ENCODE results near the gene SMAD1. TPM values are rescaled to one million over a fixed set of nuclear protein-coding genes. Genes with fewer than 3 reads are reported as not detected.
A peak's percentile ranks its signal among the peaks of the same experiment; 100 is the strongest.

The SMAD1 gene
- polyA plus RNA-seq, 1 donor (not counting 4 experiments of a cell fraction or from before 2014, with no cell fraction given) = 33.5 TPM

DNA sequence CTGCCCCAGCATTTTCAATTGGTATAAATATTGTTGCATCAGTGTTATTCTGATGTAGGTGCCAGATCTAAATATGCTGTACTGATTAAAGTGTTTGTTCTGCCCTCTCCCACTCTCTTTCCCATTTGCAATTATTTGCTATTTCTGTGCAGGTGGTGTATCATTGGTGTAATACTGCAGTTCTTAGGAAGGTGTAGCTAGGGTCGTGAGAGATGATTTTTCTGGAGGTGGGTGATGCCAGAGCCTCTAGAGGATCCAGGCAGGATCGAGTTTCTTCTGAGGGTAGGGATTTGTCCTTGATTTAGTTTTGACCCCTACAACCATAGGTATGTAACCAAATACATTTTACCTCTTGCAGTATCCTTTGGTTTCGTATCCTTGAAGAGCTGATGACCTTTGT lies 1.9 kb downstream of the SMAD1 start:
- H3K27ac ChIP-seq (ENCODE audit: control insufficient read depth, insufficient read depth, low read length) = peak overlapping the region; percentile 74
- H4K20me1 ChIP-seq (ENCODE audit: control insufficient read depth, extremely low read depth, insufficient read depth, low read length) = no peaks in the 10 kb centered on the region
- TF ChIP-seq EZH2 (IDR thresholded peaks at IDR 0.05; ENCODE audit: low read length) = no peak
- TF ChIP-seq, protein P1, sequence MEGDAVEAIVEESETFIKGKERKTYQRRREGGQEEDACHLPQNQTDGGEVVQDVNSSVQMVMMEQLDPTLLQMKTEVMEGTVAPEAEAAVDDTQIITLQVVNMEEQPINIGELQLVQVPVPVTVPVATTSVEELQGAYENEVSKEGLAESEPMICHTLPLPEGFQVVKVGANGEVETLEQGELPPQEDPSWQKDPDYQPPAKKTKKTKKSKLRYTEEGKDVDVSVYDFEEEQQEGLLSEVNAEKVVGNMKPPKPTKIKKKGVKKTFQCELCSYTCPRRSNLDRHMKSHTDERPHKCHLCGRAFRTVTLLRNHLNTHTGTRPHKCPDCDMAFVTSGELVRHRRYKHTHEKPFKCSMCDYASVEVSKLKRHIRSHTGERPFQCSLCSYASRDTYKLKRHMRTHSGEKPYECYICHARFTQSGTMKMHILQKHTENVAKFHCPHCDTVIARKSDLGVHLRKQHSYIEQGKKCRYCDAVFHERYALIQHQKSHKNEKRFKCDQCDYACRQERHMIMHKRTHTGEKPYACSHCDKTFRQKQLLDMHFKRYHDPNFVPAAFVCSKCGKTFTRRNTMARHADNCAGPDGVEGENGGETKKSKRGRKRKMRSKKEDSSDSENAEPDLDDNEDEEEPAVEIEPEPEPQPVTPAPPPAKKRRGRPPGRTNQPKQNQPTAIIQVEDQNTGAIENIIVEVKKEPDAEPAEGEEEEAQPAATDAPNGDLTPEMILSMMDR (optimal IDR thresholded peaks at IDR 0.05 in 1 of 3, IDR thresholded peaks at IDR 0.05 in 1 of 3, conservative IDR thresholded peaks at IDR 0.05 in 1 of 3; ENCODE audit: extremely low read depth in 1 of 3, insufficient read depth in 2 of 3, low read length in 3 of 3) = no peak
- H3K36me3 ChIP-seq (ENCODE audit: control insufficient read depth in 2 of 2, extremely low read depth in 1 of 2, insufficient read depth in 2 of 2, low read length in 2 of 2) = no peaks in the 10 kb centered on the region
- H3K4me2 ChIP-seq (ENCODE audit: control insufficient read depth, extremely low read depth, insufficient read depth, low read depth, low read length) = peak overlapping the region; percentile 74
- dilution Hi-C loops (cut with MboI; ENCODE audit: extremely low pct_ligation_motif_present, low sequenced_read_pairs) = no loop called here
- DNase-seq (ENCODE audit: low read depth, low spot score) = no peak
- H3K4me1 ChIP-seq (ENCODE audit: control insufficient read depth, extremely low read depth, insufficient read depth, low read length) = peaks cover 38% of the 10 kb centered on the region
- H3K9ac ChIP-seq (ENCODE audit: control insufficient read depth, extremely low read depth, insufficient read depth, low read length) = peak overlapping the region; percentile 81
- peaks cover 61% of the 10 kb centered on the region for H3K79me2 ChIP-seq (ENCODE audit: control insufficient read depth, insufficient read depth, low read length)
- peak overlapping the region; percentile 73 to 77 (median 74) for H3K4me3 ChIP-seq (ENCODE audit: control insufficient read depth in 2 of 3, extremely low read depth in 1 of 3, insufficient read depth in 2 of 3, low read depth in 1 of 3, low read length in 3 of 3)
- H3K9me3 ChIP-seq (ENCODE audit: control insufficient read depth, low read depth, low read length) = no peaks in the 10 kb centered on the region
- no peak overlapping the region for H2AFZ ChIP-seq (ENCODE audit: control insufficient read depth, low read length)
- no peaks in the 10 kb centered on the region for H3K27me3 ChIP-seq (ENCODE audit: control insufficient read depth, extremely low read depth, insufficient read depth, low read length)
- no peak for FAIRE-seq
- no peaks in the 10 kb centered on the region for H3K9me1 ChIP-seq (ENCODE audit: control insufficient read depth, extremely low read depth, insufficient read depth, low read length)

DNA sequence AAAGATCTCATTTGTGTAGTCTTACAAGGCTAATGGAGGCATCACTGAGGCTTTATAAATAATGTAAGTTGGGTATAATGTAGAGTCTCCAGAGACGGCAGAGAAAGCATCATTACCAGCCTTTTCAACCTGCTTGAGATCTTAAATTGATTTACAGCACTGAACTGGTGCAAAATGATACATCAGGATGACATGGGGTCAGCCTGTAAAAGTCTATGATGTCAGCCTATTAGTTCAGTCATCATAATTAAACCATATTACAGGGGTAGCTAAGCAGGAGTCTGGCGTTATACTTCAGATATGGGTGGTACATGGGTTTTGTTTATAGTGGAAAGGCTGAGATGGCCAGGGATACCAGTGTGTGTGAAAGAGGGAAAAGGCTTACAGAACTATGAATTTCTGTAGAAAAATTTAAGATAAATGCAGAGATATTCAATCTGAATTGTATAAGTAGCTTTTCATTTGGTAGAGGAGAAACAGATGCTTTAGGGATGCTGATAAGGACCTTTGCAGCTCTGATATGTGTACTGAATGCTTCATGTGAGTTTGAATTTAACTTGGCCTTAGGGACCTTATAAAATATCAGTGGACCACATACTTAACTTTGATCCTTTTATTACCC lies 2.7 kb downstream of the SMAD1 start:
- no peak overlapping the region for H3K9ac ChIP-seq (ENCODE audit: control insufficient read depth, extremely low read depth, insufficient read depth, low read length)
- peaks cover 66% of the 10 kb centered on the region for H3K79me2 ChIP-seq (ENCODE audit: control insufficient read depth, insufficient read depth, low read length)
- no peak overlapping the region for H3K4me3 ChIP-seq (ENCODE audit: control insufficient read depth in 2 of 3, extremely low read depth in 1 of 3, insufficient read depth in 2 of 3, low read depth in 1 of 3, low read length in 3 of 3)

More for the DNA sequence above, 2.7 kb downstream of the SMAD1 start:
- H3K4me1 ChIP-seq (ENCODE audit: control insufficient read depth, extremely low read depth, insufficient read depth, low read length) = peaks cover 38% of the 10 kb centered on the region
- no peaks in the 10 kb centered on the region for H3K9me1 ChIP-seq (ENCODE audit: control insufficient read depth, extremely low read depth, insufficient read depth, low read length)
- no peaks in the 10 kb centered on the region for H3K36me3 ChIP-seq (ENCODE audit: control insufficient read depth in 2 of 2, extremely low read depth in 1 of 2, insufficient read depth in 2 of 2, low read length in 2 of 2)
- DNase-seq (ENCODE audit: low read depth, low spot score) = no peak
- no peaks in the 10 kb centered on the region for H3K9me3 ChIP-seq (ENCODE audit: control insufficient read depth, low read depth, low read length)
- peak overlapping the region; percentile 74 for H3K4me2 ChIP-seq (ENCODE audit: control insufficient read depth, extremely low read depth, insufficient read depth, low read depth, low read length)
- no peaks in the 10 kb centered on the region for H3K27me3 ChIP-seq (ENCODE audit: control insufficient read depth, extremely low read depth, insufficient read depth, low read length)
- no peak for TF ChIP-seq EZH2 (IDR thresholded peaks at IDR 0.05; ENCODE audit: low read length)
- TF ChIP-seq, protein P1 (optimal IDR thresholded peaks at IDR 0.05 in 1 of 3, IDR thresholded peaks at IDR 0.05 in 1 of 3, conservative IDR thresholded peaks at IDR 0.05 in 1 of 3; ENCODE audit: extremely low read depth in 1 of 3, insufficient read depth in 2 of 3, low read length in 3 of 3) = no peak
- FAIRE-seq = peak; percentile 67
- no peaks in the 10 kb centered on the region for H4K20me1 ChIP-seq (ENCODE audit: control insufficient read depth, extremely low read depth, insufficient read depth, low read length)
- no peak overlapping the region for H2AFZ ChIP-seq (ENCODE audit: control insufficient read depth, low read length)
- dilution Hi-C loops (cut with MboI; ENCODE audit: extremely low pct_ligation_motif_present, low sequenced_read_pairs) = no loop called here
- no peak overlapping the region for H3K27ac ChIP-seq (ENCODE audit: control insufficient read depth, insufficient read depth, low read length)

Measured in keratinocyte (primary cell).